Brain microvascular endothelial cell (primary cell): ENCODE data around the gene CEBPG.

Experiments
- DNase-seq: peaks from one replicate; pipeline ENCODE4 v3.0.0-alpha.2; 2020
- H3K27ac ChIP-seq: fragments of 250-450 bp; sonication (Bioruptor Pico); 2 replicates; pipeline ENCODE4 v1.5.1; 2020; ENCODE audit warnings: mild to moderate bottlenecking, moderate library complexity
- H3K27me3 ChIP-seq: fragments of 250-450 bp; sonication (Bioruptor Pico); replicated peaks from 2 replicates; pipeline ENCODE4 v1.5.1; 2020; ENCODE audit warnings: mild to moderate bottlenecking
- H3K36me3 ChIP-seq: fragments of 250-450 bp; sonication (Bioruptor Pico); replicated peaks from 2 replicates; pipeline ENCODE4 v1.5.1; 2020; ENCODE audit warnings: mild to moderate bottlenecking
- H3K4me3 ChIP-seq: 2 replicates; pipeline ENCODE4 v1.5.1; 2011; ENCODE audit warnings: low read depth, mild to moderate bottlenecking, control low read depth, low read length, moderate library complexity
- CTCF ChIP-seq: IDR thresholded peaks from 2 replicates; pipeline ENCODE4 v1.5.1; 2011; ENCODE audit warnings: low read depth, mild to moderate bottlenecking, moderate library complexity, low read length, control low read depth, inconsistent platforms; ENCODE audit errors: missing control alignments
- in situ Hi-C: cut with HindIII; loops from 2 replicates; pipeline ENCODE4 v1.10.0; 2017; ENCODE audit warnings: low sequenced_read_pairs, low pct_ligation_motif_present

CEBPG gene

GRCh38 chr19:33413868-33414666, 40.6 kb downstream of the CEBPG start:
- Histone ChIP-seq H3K4me3 (no peak overlapping the region), H3K27ac (no peak overlapping the region), H3K27me3 (no peaks in the 10 kb centered on the region), H3K36me3 (no peaks in the 10 kb centered on the region)
- TF ChIP-seq CTCF: no peak
- DNase-seq: no peak
- in situ Hi-C loops: loop anchor here (25.0 kb wide), 1 partner anchor 348 kb away; no protein-coding TSS in a partner anchor

GRCh38 chr19:33414667-33415605, 41.4 kb downstream of the CEBPG start:
- H3K27me3 ChIP-seq: no peaks in the 10 kb centered on the region

GRCh38 chr19:33416307-33417215, 43.1 kb downstream of the CEBPG start:
- peak; percentile 66 for DNase-seq
- H3K36me3 ChIP-seq: no peaks in the 10 kb centered on the region
- in situ Hi-C loops: loop anchor here (25.0 kb wide), 1 partner anchor 346 kb away; no protein-coding TSS in a partner anchor
- H3K27ac ChIP-seq: no peak overlapping the region
- TF ChIP-seq CTCF: peak; percentile 86
- no peaks in the 10 kb centered on the region for H3K27me3 ChIP-seq
- H3K4me3 ChIP-seq: no peak overlapping the region

More at GRCh38 chr19:33414667-33415605, 41.4 kb downstream of the CEBPG start:
- H3K4me3 ChIP-seq: no peak overlapping the region
- TF ChIP-seq CTCF: no peak
- in situ Hi-C loops: loop anchor here (25.0 kb wide), 1 partner anchor 347 kb away; no protein-coding TSS in a partner anchor
- H3K27ac ChIP-seq: no peak overlapping the region
- no peaks in the 10 kb centered on the region for H3K36me3 ChIP-seq
- DNase-seq: no peak

- no peak for TF ChIP-seq CTCF
- Histone ChIP-seq H3K4me3 (no peak overlapping the region), H3K36me3 (no peaks in the 10 kb centered on the region), H3K27me3 (no peaks in the 10 kb centered on the region), H3K27ac (no peak overlapping the region)
- in situ Hi-C loops: loop anchor here (25.0 kb wide), 1 partner anchor 345 kb away; no protein-coding TSS in a partner anchor
- DNase-seq: no peak
Measured at GRCh38 chr19:33417751-33418150, 44.2 kb downstream of the CEBPG start.

GRCh38 chr19:33418461-33418860, 45.0 kb downstream of the CEBPG start:
- no peak overlapping the region for H3K4me3 ChIP-seq
- H3K27ac ChIP-seq: no peak overlapping the region
- H3K27me3 ChIP-seq: no peaks in the 10 kb centered on the region
- no peaks in the 10 kb centered on the region for H3K36me3 ChIP-seq
- in situ Hi-C loops: loop anchor here (25.0 kb wide), 1 partner anchor 344 kb away; no protein-coding TSS in a partner anchor
- no peak for DNase-seq
- TF ChIP-seq CTCF: no peak
